K562 (cell line): Measurements from ENCODE around the gene DEPP1. TPM values are rescaled to one million over a fixed set of nuclear protein-coding genes. Genes with fewer than 3 reads are reported as not detected.

Source experiments
- ATAC-seq: fragments of 200-7000 bp; cut with Tn5 transposase; 3 replicates; pipeline ENCODE4 v1.9.1; 2020; ENCODE audit warnings: moderate library complexity
- BruUV-seq: library from RNA; stranded (reverse); fragments of 400-500 nt; replicated peaks from 2 replicates; lab custom pipeline; 2021; lab: Mats Ljungman, UMichigan
- CTCF ChIA-PET: fragments of 300-600 bp; formaldehyde crosslinking; extraction: SDS; loops from one replicate; lab custom pipeline; 2021; ENCODE audit warnings: low intra/inter-chr PET ratio; lab: Yijun Ruan, JAX
- POLR2A ChIA-PET: fragments of 300-600, 350-650 bp; sonication (Branson Sonifier 250); formaldehyde crosslinking; extraction: SDS; loops from one replicate; lab custom pipeline; 2021; ENCODE audit warnings: antibody characterized with exemption, inconsistent platforms; lab: Yijun Ruan, JAX
- DNase-seq, 4 experiments: peaks; one replicate each; pipeline versions ENCODE4 v3.0.0 to v3.0.0-alpha.2; 2011 to 2018; ENCODE audit warnings: low spot score in 3 of 4, mixed read lengths in 3 of 4; ENCODE audit errors: extremely low read depth in 1 of 4
- FAIRE-seq: peaks from 2 replicates; lab custom pipeline; 2011; peaks lifted over from hg19 to GRCh38; lab: Jason Lieb, UNC
- H2AFZ ChIP-seq: 2 replicates; pipeline ENCODE4 v1.6.0; 2011; ENCODE audit warnings: low read depth, low read length, control low read depth, inconsistent platforms
- H3K27ac ChIP-seq: fragments of 200-600 bp; 3 replicates; pipeline ENCODE4 v1.8.0; 2011; ENCODE audit warnings: low read depth, mild to moderate bottlenecking, control low read depth, inconsistent platforms, low read length, moderate library complexity, mixed read lengths; ENCODE audit errors: extremely low read depth
- H3K27me3 ChIP-seq, 2 experiments: fragments of 300-600 bp in 1 of 2; 2 replicates in 1 of 2; 3 replicates in 1 of 2; pipeline versions ENCODE4 v1.6.0 to v1.8.0; 2011; ENCODE audit warnings: inconsistent platforms in 2 of 2, low read length in 2 of 2, mild to moderate bottlenecking in 1 of 2, mixed read lengths in 1 of 2, moderate library complexity in 1 of 2; ENCODE audit not compliant: control insufficient read depth in 2 of 2, insufficient read depth in 2 of 2
- H3K36me3 ChIP-seq: fragments of 300-600 bp; 3 replicates; pipeline ENCODE4 v1.8.0; 2011; ENCODE audit warnings: mild to moderate bottlenecking, low read length, inconsistent platforms; ENCODE audit not compliant: control insufficient read depth, insufficient read depth
- H3K4me1 ChIP-seq, 2 experiments: fragments of 200-600 bp in 1 of 2; replicated peaks in 1 of 2; 2 replicates in 1 of 2; 3 replicates in 1 of 2; pipeline versions ENCODE4 v1.5.1 to v1.8.0; 2011; ENCODE audit warnings: inconsistent platforms in 2 of 2, low read length in 2 of 2, mild to moderate bottlenecking in 1 of 2, mixed read lengths in 1 of 2, moderate library complexity in 1 of 2; ENCODE audit not compliant: control insufficient read depth in 2 of 2, insufficient read depth in 2 of 2
- H3K4me2 ChIP-seq: 2 replicates; pipeline ENCODE4 v1.6.1; 2011; ENCODE audit warnings: low read length, control low read depth, inconsistent platforms, mixed read lengths; ENCODE audit not compliant: insufficient read depth
- H3K4me3 ChIP-seq: fragments of 200-600 bp; sonication (generic), shearing (Covaris generic); 2 replicates; pipeline ENCODE4 v1.5.1; 2016; ENCODE audit warnings: control low read depth, inconsistent platforms
- H3K79me2 ChIP-seq: fragments of 200-600 bp; 3 replicates; pipeline ENCODE4 v1.8.0; 2011; ENCODE audit warnings: low read length, inconsistent platforms; ENCODE audit not compliant: control insufficient read depth, insufficient read depth
- H3K9ac ChIP-seq, 2 experiments: 2 replicates each; pipeline versions ENCODE4 v1.6.0 to v1.6.1; 2011; ENCODE audit warnings: low read depth in 2 of 2, low read length in 2 of 2, control low read depth in 1 of 2, inconsistent platforms in 1 of 2, mild to moderate bottlenecking in 1 of 2, mixed read lengths in 1 of 2; ENCODE audit not compliant: insufficient read depth in 1 of 2
- H3K9me1 ChIP-seq: one replicate; pipeline ENCODE4 v1.6.0; 2011; ENCODE audit warnings: inconsistent platforms, mild to moderate bottlenecking, low read length, moderate library complexity; ENCODE audit not compliant: control insufficient read depth, insufficient read depth
- H3K9me3 ChIP-seq: replicated peaks from 2 replicates; pipeline ENCODE4 v1.5.1; 2011; ENCODE audit warnings: low read depth, low read length, inconsistent platforms; ENCODE audit not compliant: control insufficient read depth, insufficient read depth
- H4K20me1 ChIP-seq: replicated peaks from 2 replicates; pipeline ENCODE4 v1.6.1; 2011; ENCODE audit warnings: low read length, inconsistent platforms, mixed read lengths; ENCODE audit not compliant: control insufficient read depth, insufficient read depth
- DNMT1 ChIP-seq: fragments of 450-650 bp; IDR thresholded peaks from 2 replicates; pipeline ENCODE4 v1.6.1; 2016; ENCODE audit warnings: antibody characterized with exemption, mild to moderate bottlenecking
- ELF1 ChIP-seq: fragments of 200-800 bp; sonication (Bioruptor generic); IDR thresholded peaks from 2 replicates; pipeline ENCODE4 v1.6.1; 2016; ENCODE audit warnings: missing genetic modification characterization, missing compliant biosample characterization
- ELK3 ChIP-seq: fragments of 450-650 bp; formaldehyde crosslinking; IDR thresholded peaks from 2 replicates; pipeline ENCODE4 v1.4.0; 2020; ENCODE audit warnings: mild to moderate bottlenecking
- ESRRA ChIP-seq: fragments of 450-650 bp; IDR thresholded peaks from 2 replicates; pipeline ENCODE4 v1.6.1; 2014; ENCODE audit warnings: low read depth, mild to moderate bottlenecking, moderate library complexity, borderline replicate concordance
- ETV6 ChIP-seq, 3 experiments: fragments of 150-350 bp in 1 of 3; sonication (generic) in 1 of 3; formaldehyde crosslinking in 1 of 3; IDR thresholded peaks; 2 replicates each; pipeline versions ENCODE4 v1.6.1 to v1.8.0; 2014 to 2022; ENCODE audit warnings: borderline replicate concordance in 2 of 3, low read depth in 2 of 3, antibody characterized with exemption in 1 of 3, low read length in 1 of 3, mild to moderate bottlenecking in 1 of 3, missing genetic modification reagents in 1 of 3
- NFXL1 ChIP-seq: fragments of 450-650 bp; formaldehyde crosslinking; IDR thresholded peaks from 2 replicates; pipeline ENCODE4 v1.4.0; 2021; ENCODE audit warnings: mild to moderate bottlenecking
- RUNX1 ChIP-seq: sonication (generic); IDR thresholded peaks from 2 replicates; pipeline ENCODE4 v1.6.1; 2016; ENCODE audit warnings: antibody characterized with exemption, low read depth
- SRSF1 ChIP-seq: fragments of 200-400 bp; formaldehyde crosslinking; IDR thresholded peaks from 2 replicates; pipeline ENCODE4 v1.6.1; 2017; ENCODE audit warnings: mild to moderate bottlenecking, low read depth, low read length, moderate library complexity
- TBL1XR1 ChIP-seq, 2 experiments: IDR thresholded peaks; 2 replicates each; pipeline ENCODE4 v1.6.1; 2012; ENCODE audit warnings: improper control_type of control experiment in 2 of 2, low read length in 2 of 2, mild to moderate bottlenecking in 1 of 2
- WGBS: fragments of 100-300 bp; shearing (Covaris generic); methylation state at CpG from one replicate; pipeline ENCODE4 v1.1.6; 2016; ENCODE audit warnings: low coverage, mixed read lengths; ENCODE audit not compliant: insufficient coverage; ENCODE audit errors: missing lambda C conversion rate; 5-methylcytosine and 5-hydroxymethylcytosine counted together
- in situ Hi-C: fragments of 300-500 bp; cut with MboI; formaldehyde crosslinking; loops from 4 replicates; pipeline ENCODE4 v1.15.0; 2018; ENCODE audit warnings: inconsistent platforms, mixed read lengths
- intact Hi-C: fragments of 100-400 bp; cut with micrococcal nuclease; formaldehyde crosslinking; loops from 2 replicates; pipeline ENCODE4 v1.14.2; 2022
- polyA plus RNA-seq, 8 experiments: library from polyadenylated mRNA; depleted of rRNA in 4 of 8; stranded (reverse) in 5 of 8; unstranded in 3 of 8; fragments of >200 nt; fragmentation: Nextera tagmentation in 2 of 8; fragmentation: Illumina TruSeq in 1 of 8; extraction: Ambion mirVana in 2 of 8; extraction: Trizol in 1 of 8; gene quantifications; 2 replicates each; pipeline versions ENCODE4 v1.2.1 to v1.2.3, GENCODE V29; 2011 to 2014; ENCODE audit warnings: inconsistent platforms in 1 of 8, missing spikeins in 1 of 8
- total RNA-seq, 7 experiments: library from RNA; depleted of rRNA in 6 of 7; stranded (reverse); fragments of >200 nt in 6 of 7; fragmentation: Illumina TruSeq in 2 of 7; extraction: Trizol in 2 of 7; gene quantifications; 2 replicates each; pipeline versions ENCODE4 v1.2.1 to v1.2.3, GENCODE V29; 2011 to 2021; ENCODE audit warnings: low replicate concordance in 1 of 7
- TF ChIP-seq, protein P1 (sequence below): fragments of 450-650 bp; formaldehyde crosslinking; IDR thresholded peaks from 2 replicates; pipeline ENCODE4 v1.4.0; 2020; ENCODE audit warnings: mild to moderate bottlenecking, moderate library complexity
- TF ChIP-seq, protein P2 (sequence below): fragments of 200-800 bp; sonication (Bioruptor generic); IDR thresholded peaks from 2 replicates; pipeline ENCODE4 v1.6.1; 2016; ENCODE audit warnings: missing genetic modification characterization, missing compliant biosample characterization

DEPP1 gene
- total and polyA plus RNA-seq, 9 of the 15 experiments (the other 6 are each of a cell fraction or from before 2014, with no cell fraction given), result 0.04 to 0.54 (median 0.20) TPM; not detected in 1

DNA sequence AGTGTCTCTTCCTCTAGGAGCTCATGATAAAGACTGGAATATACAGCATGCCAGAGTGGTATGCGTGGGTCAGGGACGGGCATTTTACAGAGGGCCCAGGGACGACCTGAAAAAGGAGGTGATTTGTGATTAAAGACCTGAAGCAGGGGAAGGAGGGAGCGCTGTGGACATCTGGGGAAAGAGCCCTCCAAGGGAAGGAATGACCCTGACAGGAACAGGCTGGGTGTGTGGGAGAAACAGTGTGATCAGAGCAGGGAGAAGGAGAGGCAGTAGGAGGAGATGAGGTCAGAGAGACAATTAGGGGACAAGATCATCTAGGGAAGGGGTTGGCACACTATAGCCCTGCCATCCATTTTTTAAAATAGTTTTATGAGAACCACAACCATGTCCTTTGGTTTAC, 22.4 kb downstream of the DEPP1 start (continued):
- TF ChIP-seq, protein P1, sequence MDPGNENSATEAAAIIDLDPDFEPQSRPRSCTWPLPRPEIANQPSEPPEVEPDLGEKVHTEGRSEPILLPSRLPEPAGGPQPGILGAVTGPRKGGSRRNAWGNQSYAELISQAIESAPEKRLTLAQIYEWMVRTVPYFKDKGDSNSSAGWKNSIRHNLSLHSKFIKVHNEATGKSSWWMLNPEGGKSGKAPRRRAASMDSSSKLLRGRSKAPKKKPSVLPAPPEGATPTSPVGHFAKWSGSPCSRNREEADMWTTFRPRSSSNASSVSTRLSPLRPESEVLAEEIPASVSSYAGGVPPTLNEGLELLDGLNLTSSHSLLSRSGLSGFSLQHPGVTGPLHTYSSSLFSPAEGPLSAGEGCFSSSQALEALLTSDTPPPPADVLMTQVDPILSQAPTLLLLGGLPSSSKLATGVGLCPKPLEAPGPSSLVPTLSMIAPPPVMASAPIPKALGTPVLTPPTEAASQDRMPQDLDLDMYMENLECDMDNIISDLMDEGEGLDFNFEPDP (CRISPR knock-in tag), result no peak
- no peak for TF ChIP-seq ELK3 (CRISPR knock-in tag)
- no peak for TF ChIP-seq DNMT1

DNA sequence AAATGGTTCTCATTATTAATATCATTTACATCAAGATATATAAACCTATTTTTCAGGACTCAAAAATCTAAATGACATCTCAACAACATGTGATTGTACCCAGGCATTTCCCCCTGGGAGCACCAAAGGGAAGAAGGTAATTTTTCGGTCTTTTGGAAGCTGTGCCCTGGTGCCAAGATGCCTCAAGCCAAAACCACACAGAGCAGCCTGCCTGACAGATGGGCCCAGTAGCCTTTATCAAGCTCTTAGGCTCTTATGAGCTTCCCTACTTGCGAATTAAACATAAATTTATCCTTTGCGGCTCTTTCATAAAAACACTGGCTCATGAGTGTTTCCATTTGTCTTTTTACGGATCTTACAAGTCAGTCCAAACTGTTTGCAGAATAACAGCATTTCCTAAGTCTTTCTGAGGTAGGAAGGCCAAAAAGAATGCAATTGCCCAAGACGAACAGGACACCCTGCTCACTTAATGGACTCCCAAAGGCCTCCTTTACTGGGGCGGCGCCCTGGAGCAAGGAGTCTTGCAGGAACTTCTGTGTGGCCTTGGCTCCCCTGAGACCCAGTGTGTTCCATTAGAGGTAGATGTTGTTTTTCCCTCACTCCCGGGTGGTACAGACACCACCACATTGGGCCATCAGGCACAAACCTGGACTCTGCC, 23.1 kb downstream of the DEPP1 start:
- Histone ChIP-seq H3K27me3 (peaks cover 21 to 32% of the 10 kb centered on the region in 2 experiments; a peak in 4 of 5 replicates), H3K9me1 (peaks cover 4% of the 10 kb centered on the region), H3K4me3 (no peak overlapping the region), H2AFZ (no peak overlapping the region), H3K9me3 (no peaks in the 10 kb centered on the region), H3K9ac (no peak overlapping the region), H3K27ac (no peak overlapping the region), H3K4me1 (peaks cover 8 to 11% of the 10 kb centered on the region in 2 experiments; a peak in 4 of 5 replicates), H4K20me1 (peaks cover 8% of the 10 kb centered on the region; the same call in 1 of the 2 replicates), H3K79me2 (no peaks in the 10 kb centered on the region), H3K36me3 (no peaks in the 10 kb centered on the region), H3K4me2 (no peak overlapping the region)
- FAIRE-seq (no peak), ATAC-seq (no peak), DNase-seq (no peak)
- 3% methylated on average over 8 of the region's 8 CpGs for WGBS
- in situ Hi-C loops (no loop called here), intact Hi-C loops (no loop called here)
- BruUV-seq, result no TSS peak
- CTCF ChIA-PET, result interaction anchor here (0.6 kb wide), 1 partner anchor 53 kb away, joined by 3 read pairs; no protein-coding TSS in a partner anchor
- POLR2A ChIA-PET, result no interaction called here
- TF ChIP-seq SRSF1 (no peak), TBL1XR1 (IDR thresholded peaks at IDR 0.05; ENCODE audit: low read length in 2 of 2) (no peak), ETV6 (IDR thresholded peaks at IDR 0.05; ENCODE audit: borderline replicate concordance in 1 of 2, low read depth in 2 of 2, low read length in 1 of 2) (no peak), ETV6 (CRISPR knock-in tag; IDR thresholded peaks at IDR 0.05; ENCODE audit: borderline replicate concordance) (no peak), ELF1 (tag) (no peak), RUNX1 (no peak), ESRRA (no peak), NFXL1 (no peak)
- TF ChIP-seq, protein P2, sequence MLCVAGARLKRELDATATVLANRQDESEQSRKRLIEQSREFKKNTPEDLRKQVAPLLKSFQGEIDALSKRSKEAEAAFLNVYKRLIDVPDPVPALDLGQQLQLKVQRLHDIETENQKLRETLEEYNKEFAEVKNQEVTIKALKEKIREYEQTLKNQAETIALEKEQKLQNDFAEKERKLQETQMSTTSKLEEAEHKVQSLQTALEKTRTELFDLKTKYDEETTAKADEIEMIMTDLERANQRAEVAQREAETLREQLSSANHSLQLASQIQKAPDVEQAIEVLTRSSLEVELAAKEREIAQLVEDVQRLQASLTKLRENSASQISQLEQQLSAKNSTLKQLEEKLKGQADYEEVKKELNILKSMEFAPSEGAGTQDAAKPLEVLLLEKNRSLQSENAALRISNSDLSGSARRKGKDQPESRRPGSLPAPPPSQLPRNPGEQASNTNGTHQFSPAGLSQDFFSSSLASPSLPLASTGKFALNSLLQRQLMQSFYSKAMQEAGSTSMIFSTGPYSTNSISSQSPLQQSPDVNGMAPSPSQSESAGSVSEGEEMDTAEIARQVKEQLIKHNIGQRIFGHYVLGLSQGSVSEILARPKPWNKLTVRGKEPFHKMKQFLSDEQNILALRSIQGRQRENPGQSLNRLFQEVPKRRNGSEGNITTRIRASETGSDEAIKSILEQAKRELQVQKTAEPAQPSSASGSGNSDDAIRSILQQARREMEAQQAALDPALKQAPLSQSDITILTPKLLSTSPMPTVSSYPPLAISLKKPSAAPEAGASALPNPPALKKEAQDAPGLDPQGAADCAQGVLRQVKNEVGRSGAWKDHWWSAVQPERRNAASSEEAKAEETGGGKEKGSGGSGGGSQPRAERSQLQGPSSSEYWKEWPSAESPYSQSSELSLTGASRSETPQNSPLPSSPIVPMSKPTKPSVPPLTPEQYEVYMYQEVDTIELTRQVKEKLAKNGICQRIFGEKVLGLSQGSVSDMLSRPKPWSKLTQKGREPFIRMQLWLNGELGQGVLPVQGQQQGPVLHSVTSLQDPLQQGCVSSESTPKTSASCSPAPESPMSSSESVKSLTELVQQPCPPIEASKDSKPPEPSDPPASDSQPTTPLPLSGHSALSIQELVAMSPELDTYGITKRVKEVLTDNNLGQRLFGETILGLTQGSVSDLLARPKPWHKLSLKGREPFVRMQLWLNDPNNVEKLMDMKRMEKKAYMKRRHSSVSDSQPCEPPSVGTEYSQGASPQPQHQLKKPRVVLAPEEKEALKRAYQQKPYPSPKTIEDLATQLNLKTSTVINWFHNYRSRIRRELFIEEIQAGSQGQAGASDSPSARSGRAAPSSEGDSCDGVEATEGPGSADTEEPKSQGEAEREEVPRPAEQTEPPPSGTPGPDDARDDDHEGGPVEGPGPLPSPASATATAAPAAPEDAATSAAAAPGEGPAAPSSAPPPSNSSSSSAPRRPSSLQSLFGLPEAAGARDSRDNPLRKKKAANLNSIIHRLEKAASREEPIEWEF (CRISPR knock-in tag), result no peak
